ENCODE results near the gene CASP3.
"Not testable (repeated sequence)": the region's sequence is repeated elsewhere in the genome, so short reads cannot be mapped to it uniquely, and the experiment has no call there.

CASP3 gene

GRCh38 chr4:184593461-184593860, 55.8 kb downstream of the CASP3 start:
- no peak for FAIRE-seq

DNA sequence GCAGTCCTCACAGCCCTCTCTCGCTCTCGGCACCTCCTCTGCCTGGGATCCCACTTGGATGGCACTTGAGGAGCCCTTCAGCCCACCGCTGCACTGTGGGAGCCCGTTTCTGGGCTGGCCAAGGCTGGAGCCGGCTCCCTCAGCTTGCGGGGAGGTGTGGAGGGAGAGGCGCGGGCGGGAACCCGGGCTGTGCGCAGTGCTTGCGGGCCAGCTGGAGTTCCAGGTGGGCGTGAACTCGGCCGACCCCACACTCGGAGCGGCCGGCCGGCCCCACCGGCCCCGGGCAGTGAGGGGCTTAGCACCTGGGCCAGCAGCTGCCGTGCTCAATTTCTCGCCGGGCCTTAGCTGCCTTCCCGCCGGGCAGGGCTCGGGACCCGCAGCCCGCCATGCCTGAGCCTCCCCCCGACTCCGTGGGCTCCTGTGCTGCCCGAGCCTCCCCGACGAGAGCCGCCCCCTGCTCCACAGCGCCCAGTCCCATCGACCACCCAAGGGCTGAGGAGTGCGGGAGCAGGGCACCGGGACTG, 57.4 kb downstream of the CASP3 start:
- FAIRE-seq, result not testable (repeated sequence)

- FAIRE-seq, result no peak
Observed at GRCh38 chr4:184591070-184591677, 58.1 kb downstream of the CASP3 start.

GRCh38 chr4:184590196-184590595, 59.1 kb downstream of the CASP3 start:
- FAIRE-seq, result no peak

- FAIRE-seq, result no peak
Observed at GRCh38 chr4:184588893-184589292, 60.4 kb downstream of the CASP3 start.

- FAIRE-seq, result no peak
Observed at GRCh38 chr4:184587701-184588100, 61.5 kb downstream of the CASP3 start.

DNA sequence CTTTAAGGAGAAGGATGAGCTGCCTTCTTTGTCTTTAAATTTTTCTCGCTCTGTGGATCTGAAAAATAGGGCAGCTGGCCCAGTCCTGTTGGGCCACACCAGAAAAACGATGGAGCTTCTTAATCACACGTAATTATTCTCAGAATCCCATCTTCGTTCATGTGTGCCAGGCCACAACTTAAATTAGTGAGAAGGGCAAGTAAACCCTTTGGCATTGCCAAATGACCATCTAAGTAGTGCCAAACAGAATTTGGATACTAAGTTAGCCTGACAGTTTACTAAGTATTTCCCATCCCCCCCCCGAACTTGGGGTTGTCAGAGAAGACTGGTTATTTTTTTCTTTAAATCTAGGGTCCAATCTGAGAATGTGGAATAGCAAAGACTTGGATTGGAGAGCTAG, 62.0 kb downstream of the CASP3 start:
- no peak for FAIRE-seq

- FAIRE-seq, result no peak
Observed at GRCh38 chr4:184583738-184584502, 65.3 kb downstream of the CASP3 start.
